OCI-LY3 (cell line): Measurements from ENCODE around the gene CDH5.

Experiments used
- CTCF ChIP-seq: fragments of 200-600, 300-600 bp; sonication (generic); IDR thresholded peaks from 2 replicates; pipeline ENCODE4 v1.5.1; 2014; ENCODE audit warnings: antibody characterized with exemption, low read length, low read depth
- EZH2phosphoT487 ChIP-seq: fragments of 200-600 bp; shearing (Covaris generic); IDR thresholded peaks from 2 replicates; pipeline ENCODE4 v1.6.1; 2018; ENCODE audit warnings: antibody characterized with exemption, mixed run types, low read depth

GRCh38 chr16:66429290-66429962, 62.9 kb downstream of the CDH5 start:
- no peak for TF ChIP-seq EZH2phosphoT487
- TF ChIP-seq CTCF: no peak; the same call in 1 of the 2 replicates
